CD4-positive, alpha-beta T cell treated with Interleukin-17A for 4 hours (primary cell): Measurements from ENCODE around the gene NELL1.

Source experiments
- DNase-seq: peaks from one replicate; pipeline ENCODE4 v3.0.0-alpha.2; 2020; ENCODE audit warnings: mixed read lengths

The NELL1 gene

DNA sequence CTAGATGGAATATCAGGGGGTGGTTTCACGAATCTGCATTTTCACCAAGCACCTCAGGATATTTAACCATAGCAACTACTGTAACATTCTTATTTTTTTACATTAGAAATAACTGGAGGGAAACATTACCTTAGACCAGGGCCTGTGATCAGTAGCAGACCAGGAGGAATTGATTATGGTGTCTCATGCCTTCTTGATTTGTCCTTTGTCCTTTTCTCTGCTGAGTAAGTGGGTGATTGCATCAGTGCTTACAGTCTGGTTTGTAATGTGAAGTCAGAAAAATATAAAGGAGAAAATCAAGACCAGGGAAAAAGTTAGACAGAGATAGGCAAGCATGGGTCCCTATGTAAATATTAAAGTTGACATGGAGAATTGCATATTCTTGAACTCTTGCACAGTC, 703.3 kb downstream of the NELL1 start:
- no peak for DNase-seq

GRCh38 chr11:21374376-21374775, 705.0 kb downstream of the NELL1 start:
- DNase-seq: no peak

GRCh38 chr11:21385669-21386440, 716.5 kb downstream of the NELL1 start:
- DNase-seq: no peak

GRCh38 chr11:21390430-21390829, 721.0 kb downstream of the NELL1 start:
- DNase-seq: no peak

DNA sequence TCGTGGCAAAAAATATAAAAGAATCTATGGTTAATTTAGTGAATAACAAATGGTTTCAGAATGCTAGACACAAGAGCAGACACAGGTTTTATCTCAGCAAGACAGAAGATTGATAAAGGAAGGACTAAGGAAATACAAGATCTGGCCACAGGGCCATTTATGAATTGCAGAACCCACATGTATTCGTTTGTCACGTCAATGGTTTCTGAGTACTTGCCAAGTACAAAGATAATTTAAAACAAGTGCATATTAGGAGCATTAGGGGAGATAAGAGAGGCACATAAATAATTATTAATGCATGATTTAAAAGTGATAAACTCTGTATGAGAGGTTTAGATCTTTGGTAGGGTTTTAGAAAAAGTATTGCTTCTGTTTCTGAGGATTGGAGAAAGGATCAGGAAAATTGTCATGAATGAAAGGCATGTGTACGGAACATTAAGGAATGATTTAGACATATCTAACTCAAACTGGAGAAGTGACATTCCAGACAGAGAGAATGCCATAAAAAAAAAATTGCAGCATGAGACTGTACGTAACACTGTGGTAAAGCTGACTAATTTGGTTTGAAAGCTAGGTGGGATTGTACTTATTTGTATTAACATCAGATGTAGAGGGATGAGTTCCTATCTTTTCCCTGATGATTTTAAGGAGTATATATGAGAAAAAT, 727.1 kb downstream of the NELL1 start:
- DNase-seq: no peak

DNA sequence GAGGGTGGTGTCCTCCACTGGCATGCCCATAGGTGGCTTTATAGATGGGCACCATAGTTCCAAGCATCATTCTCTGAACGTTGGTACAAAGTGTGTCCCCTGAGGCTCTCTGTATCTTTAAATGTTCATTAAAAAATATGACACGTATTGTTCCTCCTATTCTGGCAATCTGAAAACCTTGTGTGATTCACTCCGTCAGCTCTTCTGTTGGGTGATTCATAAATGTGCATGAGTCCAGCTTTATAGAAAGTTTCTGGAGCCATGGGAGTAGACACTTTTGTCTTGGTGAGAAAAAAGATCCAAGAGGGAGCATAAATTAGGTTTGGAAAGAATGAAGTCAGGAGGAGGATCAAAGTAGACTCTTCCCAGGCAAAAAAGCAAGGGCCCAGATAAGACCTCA, 728.8 kb downstream of the NELL1 start:
- no peak for DNase-seq

DNA sequence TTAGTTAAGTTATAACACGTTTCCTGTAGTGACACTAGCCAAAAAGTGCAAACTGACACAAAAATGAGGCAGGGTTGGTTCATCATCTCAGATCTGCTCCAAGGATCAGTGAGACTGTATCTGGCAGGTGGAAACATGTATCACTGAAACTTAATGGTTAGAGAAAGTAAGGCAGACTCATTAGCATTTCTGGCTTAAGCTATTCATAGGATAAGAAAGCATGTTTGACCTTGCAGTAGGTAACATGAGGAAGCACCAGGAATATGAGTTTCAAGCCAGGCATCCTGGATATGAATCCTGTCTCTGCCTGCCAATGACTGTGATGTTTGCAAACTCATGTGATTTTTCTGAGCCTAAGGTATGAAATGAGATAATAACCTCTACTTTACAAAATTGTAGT, 732.1 kb downstream of the NELL1 start:
- no peak for DNase-seq

GRCh38 chr11:21402274-21402673, 732.9 kb downstream of the NELL1 start:
- no peak for DNase-seq

DNA sequence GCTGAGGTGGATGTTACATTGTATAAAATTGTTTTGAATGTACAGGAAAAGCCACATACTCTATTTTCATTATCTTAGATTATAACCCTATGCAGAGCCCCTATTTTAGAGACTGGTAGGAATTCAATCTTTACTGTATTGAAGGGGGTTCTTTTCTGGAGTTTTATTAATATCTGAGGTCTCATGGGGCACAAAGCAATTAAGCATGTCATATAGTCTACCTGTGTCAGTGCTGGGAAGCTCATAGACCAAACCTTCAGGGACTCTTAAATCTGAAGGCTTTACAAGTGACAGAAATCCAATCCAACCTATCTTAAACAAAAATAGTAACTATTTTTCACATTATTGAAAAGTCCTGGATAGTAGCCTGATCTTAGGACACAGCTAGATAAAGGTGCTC, 733.7 kb downstream of the NELL1 start:
- DNase-seq: no peak

GRCh38 chr11:21405422-21405821, 736.0 kb downstream of the NELL1 start:
- no peak for DNase-seq

DNA sequence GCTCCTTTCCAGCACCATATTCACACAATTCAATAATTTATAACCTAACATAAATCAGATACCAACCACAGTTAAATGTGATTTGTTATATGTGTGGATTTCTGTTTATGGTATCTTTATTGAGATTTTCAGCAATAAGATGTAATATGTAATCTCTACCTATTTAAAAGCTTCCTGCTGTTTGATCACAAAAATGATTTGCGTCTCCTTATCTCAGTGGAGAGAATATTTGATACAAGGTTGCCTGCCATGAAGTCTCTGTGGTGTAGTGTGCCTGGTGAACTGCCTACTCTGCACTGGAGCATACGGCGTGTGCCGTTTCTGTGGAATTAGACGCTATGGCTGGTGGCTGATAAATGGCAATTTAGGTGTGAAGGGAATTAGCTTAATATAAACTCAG, 741.1 kb downstream of the NELL1 start:
- no peak for DNase-seq

DNA sequence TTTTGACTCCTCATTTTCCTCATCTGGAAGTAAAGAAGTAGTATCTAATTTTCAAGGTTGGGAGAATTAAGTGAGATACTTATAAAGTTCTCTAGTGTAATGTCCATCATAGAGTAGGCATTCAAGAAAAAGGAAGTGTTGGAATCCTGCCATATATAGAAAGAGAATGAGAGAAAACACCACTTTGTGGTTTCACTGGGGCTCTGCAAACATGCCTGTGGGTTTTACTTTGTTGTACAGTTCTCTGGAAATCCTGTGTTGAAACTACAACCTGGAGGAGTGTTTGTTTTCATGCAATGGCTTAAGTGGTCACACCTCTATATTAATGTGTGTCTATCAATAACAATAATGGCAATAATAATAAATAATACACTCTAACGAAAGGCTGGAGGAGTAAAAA, 741.7 kb downstream of the NELL1 start:
- DNase-seq: no peak

GRCh38 chr11:21411597-21411996, 742.2 kb downstream of the NELL1 start:
- no peak for DNase-seq

DNA sequence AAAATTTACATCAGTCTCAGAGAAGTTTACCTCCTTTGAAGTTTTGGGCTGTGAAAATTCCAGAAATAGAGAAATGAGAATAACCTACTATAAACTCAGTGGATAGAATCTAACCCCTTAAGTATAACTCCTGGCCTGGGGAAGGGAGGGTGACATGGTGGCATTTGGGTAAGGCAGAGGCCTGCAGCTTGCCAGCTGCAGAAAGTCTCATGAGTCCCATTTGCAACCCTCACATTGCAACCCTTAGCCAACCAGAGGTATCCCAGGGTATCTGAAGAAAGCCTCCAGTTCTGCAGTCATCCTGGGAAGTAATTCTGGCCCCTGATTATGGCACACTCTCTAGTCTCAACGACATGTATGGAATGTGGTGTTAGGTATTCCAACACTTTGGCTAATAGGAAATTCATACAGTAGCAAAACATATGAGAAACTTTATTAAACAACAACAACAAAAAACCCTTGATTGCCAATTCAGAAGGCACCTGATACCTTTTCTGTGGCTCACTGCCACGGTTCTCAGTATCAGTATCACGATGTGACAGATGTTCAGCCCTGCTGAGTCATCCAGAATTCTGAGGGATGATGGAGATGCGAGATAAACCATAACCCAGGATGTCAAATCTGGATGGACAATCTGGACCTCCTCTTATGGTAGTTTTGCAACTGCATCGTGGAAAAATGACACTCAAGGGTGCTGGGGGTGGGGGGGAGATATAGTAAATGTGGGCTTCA, 743.4 kb downstream of the NELL1 start:
- no peak for DNase-seq

DNA sequence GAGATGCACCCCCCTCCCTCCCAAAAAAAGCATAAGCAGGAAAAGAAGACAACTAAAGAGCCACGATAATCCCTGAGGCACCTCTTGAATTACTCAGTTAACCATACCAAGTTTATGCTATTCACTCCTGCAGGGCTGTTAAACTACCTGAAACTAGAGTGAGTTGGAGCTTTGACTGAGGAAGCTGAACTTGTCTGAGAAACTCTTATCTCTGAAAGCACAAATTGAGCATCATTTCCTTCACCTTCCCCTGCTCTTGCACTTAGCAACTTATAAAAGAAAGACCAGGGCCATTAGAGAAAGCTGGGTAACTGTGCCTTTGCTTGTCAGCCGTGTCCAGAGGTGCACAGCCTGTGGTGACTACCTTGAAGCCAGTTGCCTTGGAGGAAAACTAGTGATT, 745.6 kb downstream of the NELL1 start:
- DNase-seq: no peak

DNA sequence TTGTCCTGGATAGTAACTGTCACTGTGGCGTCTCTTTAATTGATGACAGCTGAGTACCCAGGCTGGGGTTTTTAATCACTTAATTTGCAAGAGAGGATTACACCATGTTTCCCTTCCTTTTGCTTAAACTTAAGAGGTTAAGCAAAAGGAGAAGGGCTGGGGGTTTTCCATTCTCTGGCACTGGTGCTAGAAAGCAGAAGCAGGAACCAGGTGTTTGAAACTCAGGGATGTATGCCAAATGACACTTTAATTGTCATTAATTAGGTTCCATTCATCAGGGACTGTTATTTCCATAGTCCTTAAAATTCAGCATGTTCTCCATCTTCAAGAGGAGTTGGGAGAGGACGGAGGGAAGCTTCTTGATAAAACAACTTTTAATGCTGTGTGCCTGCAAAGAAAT, 746.2 kb downstream of the NELL1 start:
- DNase-seq: no peak

GRCh38 chr11:21421711-21422329, 752.4 kb downstream of the NELL1 start:
- DNase-seq: no peak

GRCh38 chr11:21426931-21427330, 757.5 kb downstream of the NELL1 start:
- no peak for DNase-seq

- no peak for DNase-seq
These were observed 758.3 kb downstream of the NELL1 start for GRCh38 chr11:21427726-21428125.

DNA sequence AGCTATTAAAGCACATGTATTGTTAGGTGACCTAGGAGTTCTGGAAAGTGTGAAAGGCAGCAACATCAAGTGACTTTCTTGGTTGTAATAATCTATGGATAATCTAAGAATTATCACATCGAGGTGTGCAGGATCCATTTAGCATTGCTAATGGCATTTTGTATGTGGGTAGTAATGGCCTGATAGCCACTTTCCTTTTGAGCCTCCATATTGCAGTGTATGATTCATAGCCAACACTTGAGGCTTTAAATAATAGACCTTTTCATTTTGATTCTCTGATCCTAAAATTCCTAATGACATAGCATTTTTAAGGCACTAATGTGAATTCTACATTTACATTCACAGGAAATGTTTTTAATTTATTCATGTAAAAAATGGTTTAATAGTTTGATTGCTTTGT, 759.4 kb downstream of the NELL1 start:
- DNase-seq: no peak

DNA sequence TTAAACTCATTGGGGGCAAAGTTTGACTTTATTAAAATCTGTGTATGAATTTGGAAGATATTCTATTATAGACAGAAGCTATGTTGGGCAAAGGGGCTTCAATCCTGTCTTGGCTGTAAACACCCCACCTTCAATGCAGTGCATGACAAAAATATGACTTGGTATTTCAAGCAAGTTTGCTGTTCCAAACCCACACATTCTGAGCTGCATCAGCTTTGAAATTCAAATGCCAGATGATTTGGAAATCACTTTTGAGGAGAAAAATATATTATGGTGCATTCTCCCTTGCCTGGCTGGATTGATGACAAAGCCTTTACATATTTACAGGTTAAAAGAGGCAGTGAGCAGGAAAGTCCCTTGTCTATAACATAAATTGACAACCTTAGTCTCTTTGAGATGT, 760.0 kb downstream of the NELL1 start:
- no peak for DNase-seq

- no peak for DNase-seq
These were observed 761.2 kb downstream of the NELL1 start for GRCh38 chr11:21430537-21430936.

- no peak for DNase-seq
These were observed 777.7 kb downstream of the NELL1 start for GRCh38 chr11:21446939-21447590.
